CD4-positive, alpha-beta T cell treated with Interleukin-17A for 1 hour (primary cell): Measurements from ENCODE around the gene ATXN7L3.
"Not testable (repeated sequence)": the region's sequence is repeated elsewhere in the genome, so short reads cannot be mapped to it uniquely, and the experiment has no call there.

ENCODE experiments used
- DNase-seq: peaks from one replicate; pipeline ENCODE4 v3.0.0-alpha.2; 2020

ATXN7L3 gene

GRCh38 chr17:44171931-44172455 is 27.7 kb downstream of the ATXN7L3 start:
- DNase-seq = no peak

- no peak for DNase-seq
Measured at GRCh38 chr17:44170499-44171201, 29.0 kb downstream of the ATXN7L3 start, which contains the start of gene ASB16. Gene ASB16, plus strand, starts transcription at chr17:44170704. Its CDS starts 86 bp downstream, at chr17:44170790.

GRCh38 chr17:44170135-44170498 is 29.6 kb downstream of the ATXN7L3 start:
- no peak for DNase-seq

- no peak for DNase-seq
Measured at GRCh38 chr17:44167181-44167861, 32.4 kb downstream of the ATXN7L3 start.

GRCh38 chr17:44164476-44164875 is 35.2 kb downstream of the ATXN7L3 start:
- no peak for DNase-seq

- peak; percentile 65 for DNase-seq
Measured at GRCh38 chr17:44159519-44160210, 40.0 kb downstream of the ATXN7L3 start.

GRCh38 chr17:44155488-44155887 is 44.2 kb downstream of the ATXN7L3 start:
- DNase-seq = no peak

DNA sequence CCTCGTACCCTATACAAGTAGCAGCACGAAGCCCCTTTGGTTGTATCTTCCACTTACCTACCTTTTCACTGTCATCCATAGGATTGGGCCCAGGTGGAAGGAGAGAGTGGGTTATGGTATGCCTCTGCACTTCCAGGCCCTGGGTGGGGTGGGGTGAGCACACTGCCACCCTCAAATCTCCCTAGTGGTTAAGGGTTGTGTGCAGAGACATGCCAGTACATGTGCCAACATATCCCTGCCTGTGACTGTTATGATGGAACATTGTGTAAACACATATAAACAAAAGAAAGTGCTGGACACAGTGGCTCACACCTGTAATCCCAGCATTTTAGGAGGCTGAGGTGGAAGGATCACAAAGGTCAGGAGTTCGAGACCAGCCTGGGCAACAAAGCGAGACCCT is 46.8 kb downstream of the ATXN7L3 start:
- no peak for DNase-seq

DNA sequence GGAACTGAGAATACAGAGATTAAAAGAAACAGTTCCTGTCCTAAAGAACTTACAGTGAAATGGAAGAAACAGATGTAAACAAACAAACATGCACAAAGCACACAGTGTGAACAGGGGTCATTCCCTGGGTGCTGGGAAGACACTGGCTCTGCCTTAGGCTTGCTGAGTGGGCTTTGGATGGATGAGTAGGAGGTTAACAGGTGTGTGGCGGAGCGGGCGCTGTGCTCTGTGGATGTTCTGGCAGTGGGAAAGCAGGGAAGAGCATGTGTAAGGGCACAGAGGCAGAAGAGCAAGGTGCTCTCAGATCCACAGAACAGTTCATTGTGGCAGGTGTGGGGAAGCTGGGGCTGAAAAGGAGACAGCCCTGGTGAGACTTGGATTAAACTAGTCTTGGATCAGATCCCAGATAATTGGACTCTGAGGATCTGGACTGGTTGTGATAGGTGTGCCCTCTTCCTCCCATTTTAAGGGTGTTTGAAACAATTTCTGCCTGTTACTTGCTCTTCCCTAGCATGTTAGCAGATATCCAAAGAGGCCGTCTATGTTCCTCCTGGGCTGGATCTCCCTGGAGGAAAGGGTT is 49.8 kb downstream of the ATXN7L3 start:
- no peak for DNase-seq

GRCh38 chr17:44149066-44149465 is 50.6 kb downstream of the ATXN7L3 start:
- not testable (repeated sequence) for DNase-seq

- no peak for DNase-seq
Measured at GRCh38 chr17:44147812-44148211, 51.9 kb downstream of the ATXN7L3 start.

- no peak for DNase-seq
Measured at GRCh38 chr17:44146375-44147346, 53.0 kb downstream of the ATXN7L3 start.

GRCh38 chr17:44144966-44145739 is 54.5 kb downstream of the ATXN7L3 start:
- no peak for DNase-seq

DNA sequence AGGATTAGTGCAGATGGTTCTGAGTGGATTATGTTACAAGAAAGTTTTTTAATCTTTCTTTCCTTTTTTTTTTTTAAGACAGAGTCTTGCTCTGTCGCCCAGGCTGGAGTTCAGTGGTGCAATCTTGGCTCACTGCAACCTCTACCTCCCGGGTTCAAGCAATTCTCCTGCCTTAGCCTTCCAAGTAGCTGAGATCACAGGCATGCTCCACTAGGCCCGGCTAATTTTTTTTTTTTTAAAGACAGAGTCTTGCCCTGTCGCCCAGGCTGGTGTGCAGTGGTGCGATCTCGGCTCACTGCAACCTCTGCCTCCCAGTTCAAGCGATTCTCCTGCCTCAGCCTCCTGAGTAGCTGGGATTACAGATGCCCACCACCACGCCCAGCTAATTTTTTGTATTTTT is 55.8 kb downstream of the ATXN7L3 start:
- DNase-seq = not testable (repeated sequence)
